Stimulated activated CD8-positive, alpha-beta memory T cell treated with anti-CD3 and anti-CD28 coated beads, Interleukin-4, amount 100 ng/mL, for 48 hours (primary cell): Measurements from ENCODE around the gene B4GALT4.
"Not testable (repeated sequence)": the region's sequence is repeated elsewhere in the genome, so short reads cannot be mapped to it uniquely, and the experiment has no call there.

Source experiments
- DNase-seq: peaks from one replicate; pipeline ENCODE4 v3.0.0-alpha.2; 2020

B4GALT4 gene

DNA sequence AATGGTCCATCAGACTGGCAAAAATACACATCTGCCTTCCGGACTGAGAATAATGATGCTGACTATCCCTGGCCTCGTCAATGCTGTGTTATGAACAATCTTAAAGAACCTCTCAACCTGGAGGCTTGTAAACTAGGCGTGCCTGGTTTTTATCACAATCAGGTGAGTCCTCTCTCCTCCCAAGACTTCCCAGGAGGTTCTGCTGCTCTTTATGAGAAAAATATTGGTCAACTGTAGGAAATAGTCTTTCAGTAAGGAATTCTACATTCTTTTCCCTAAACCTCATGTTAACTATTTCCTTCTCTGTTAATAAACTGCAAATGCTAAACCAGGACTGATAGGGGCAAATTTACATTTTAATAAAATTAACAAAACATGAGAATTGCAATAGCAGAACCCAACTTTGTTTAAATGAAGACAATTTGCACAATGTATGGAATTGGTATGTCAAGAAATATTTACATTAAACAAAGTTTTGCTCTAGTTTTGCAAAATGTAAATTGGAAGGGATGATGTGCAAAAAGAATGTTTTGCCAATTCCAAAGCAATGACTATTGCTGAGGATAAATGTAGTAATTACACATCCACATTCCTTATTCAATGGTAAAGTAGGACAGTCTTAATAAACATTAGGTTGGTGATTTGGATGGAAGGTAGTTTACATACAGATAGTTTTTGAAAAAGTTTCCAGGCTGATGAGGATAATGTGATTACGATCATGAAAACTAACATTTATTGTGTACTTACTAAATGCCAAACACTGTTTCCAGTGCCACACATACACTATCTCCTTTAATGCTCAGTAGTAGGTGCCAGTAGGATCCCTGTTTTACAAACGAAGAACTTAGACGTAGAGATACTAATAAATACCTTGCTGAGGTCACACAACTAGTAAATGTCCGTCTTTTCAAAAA is 46.2 kb downstream of the B4GALT4 start:
- DNase-seq = no peak

- no peak for DNase-seq
Observed at GRCh38 chr3:119191800-119192199, 48.9 kb downstream of the B4GALT4 start.

- DNase-seq = no peak
Observed at GRCh38 chr3:119187266-119187665, 53.4 kb downstream of the B4GALT4 start.

DNA sequence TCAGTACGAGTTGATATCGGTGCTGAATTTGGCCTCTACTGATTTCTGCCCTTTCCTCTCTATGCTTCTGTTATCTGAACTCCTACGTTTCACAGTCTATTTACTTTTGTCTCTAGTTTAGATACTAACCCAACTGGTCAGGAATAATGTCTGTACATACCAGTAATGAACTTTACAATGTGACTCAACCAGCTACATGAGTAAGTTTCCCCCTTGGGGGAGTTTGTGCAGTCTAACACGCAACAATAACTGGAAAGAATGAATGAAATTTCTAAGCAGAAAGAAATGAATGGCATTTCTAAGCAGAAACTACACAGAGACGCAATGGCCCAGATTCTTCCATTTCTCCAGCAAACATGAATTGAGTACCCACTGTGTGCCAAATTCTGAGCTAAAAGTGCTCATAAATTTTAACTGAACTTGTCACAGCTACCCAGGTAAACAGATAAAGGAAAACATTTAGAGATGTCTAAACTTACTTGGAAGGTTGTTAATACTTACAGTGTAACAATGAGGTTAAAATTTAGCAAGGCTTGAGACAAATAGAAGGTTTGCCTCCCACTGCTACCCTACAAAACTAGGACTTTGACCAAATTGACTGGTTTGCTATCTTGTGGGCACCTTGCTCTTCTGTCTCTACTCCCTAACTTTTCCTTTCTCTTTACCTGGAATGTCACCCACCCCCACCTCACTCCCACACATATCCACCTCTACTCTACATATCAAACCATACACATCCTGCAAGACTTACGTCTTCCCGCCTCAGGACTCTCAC is 55.7 kb downstream of the B4GALT4 start:
- DNase-seq = no peak

- DNase-seq = no peak
Observed at GRCh38 chr3:119184111-119184510, 56.6 kb downstream of the B4GALT4 start.

GRCh38 chr3:119181765-119182164 is 58.9 kb downstream of the B4GALT4 start:
- DNase-seq = no peak

- no peak for DNase-seq
Observed at GRCh38 chr3:119177321-119177720, 63.4 kb downstream of the B4GALT4 start.

DNA sequence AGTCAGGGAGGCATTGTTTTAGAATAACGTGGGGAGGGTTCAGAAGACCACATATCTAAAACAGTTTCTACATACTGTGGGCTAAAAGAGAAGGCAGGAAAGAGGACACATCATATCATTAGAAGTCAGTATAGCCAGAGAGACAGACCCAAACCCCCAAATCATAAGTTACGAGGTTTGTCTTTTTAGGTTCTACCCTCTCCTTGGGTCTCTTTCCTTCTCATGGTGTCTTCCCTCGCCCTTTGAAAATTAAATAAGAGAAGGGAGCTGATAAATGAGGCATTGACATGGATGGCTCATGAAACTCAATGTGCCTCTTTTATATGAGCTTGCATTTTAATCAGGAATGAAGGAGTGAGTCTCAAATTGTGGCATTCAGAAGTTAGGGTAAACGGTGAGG is 63.9 kb downstream of the B4GALT4 start:
- DNase-seq = no peak

DNA sequence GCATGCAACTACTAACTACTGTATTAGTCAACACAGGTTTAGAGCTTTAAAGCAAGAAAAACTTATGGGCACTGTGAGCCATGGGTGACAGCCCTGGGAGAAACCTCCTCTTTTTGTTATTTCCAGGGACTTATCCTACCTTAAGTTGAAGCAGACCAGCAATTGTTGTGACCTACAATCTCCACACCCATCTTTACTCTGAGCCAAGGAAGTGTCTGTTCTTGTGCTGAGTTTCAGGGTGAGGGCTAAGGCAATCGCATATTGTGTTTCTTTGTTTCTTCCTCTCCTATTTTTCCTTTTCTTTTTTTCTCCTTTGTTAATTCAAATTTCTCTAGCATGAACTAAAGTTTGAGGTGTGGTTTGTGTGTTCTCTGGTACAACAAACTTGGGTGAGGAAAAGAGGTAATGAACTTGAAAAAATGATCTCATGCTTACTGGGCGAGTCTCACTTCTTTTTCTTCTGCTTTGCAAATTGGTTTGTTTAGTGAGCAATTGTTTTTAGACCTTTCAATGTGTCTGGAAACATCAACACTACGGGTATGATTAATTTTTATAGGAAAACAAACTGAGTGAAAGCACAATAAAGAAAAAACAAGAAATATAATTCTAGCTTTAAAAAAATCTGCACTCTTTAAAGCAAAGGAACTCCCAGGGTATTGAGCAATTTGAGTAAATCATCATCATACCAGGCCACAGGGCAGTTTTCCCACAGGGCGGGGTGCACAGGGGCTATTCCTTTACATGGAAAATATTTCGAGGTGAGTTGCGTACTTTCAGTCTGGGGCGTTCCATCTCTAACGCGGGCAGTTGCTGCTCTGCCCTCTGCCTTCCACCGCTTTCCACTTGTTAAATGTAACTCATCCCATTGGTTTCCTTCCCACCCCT is 64.6 kb downstream of the B4GALT4 start:
- no peak for DNase-seq

GRCh38 chr3:119173325-119173724 is 67.4 kb downstream of the B4GALT4 start, which contains the start of gene UPK1B:
Gene UPK1B (plus strand): TSS chr3:119173598. CDS start chr3:119186742, 13,144 bp downstream.
- DNase-seq = no peak

GRCh38 chr3:119170821-119171220 is 69.9 kb downstream of the B4GALT4 start:
- DNase-seq = no peak

DNA sequence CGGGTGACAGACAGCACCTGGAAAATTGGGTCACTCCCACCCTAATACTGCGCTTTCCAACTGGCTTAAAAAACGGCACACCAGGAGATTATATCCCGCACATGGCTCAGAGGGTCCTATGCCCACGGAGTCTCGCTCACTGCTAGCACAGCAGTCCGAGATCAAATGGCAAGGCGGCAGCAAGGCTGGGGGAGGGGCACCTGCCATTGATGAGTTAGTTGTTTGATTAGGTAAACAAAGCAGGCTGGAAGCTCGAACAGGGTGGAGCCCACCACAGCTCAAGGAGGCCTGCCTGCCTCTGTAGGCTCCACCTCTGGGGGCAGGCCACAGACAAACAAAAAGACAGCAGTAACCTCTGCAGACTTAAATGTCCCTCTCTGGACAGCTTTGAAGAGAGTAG is 75.9 kb downstream of the B4GALT4 start:
- not testable (repeated sequence) for DNase-seq
